22Rv1 (cell line): ENCODE measurements around the gene ASAP2.

Experiments
- H3K27ac ChIP-seq: fragments of 450-650 bp; 2 replicates; pipeline ENCODE4 v1.5.1; 2017
- ZFX ChIP-seq: fragments of 450-650 bp; IDR thresholded peaks from 2 replicates; pipeline ENCODE4 v1.6.1; 2017; ENCODE audit warnings: antibody characterized with exemption, borderline replicate concordance
- TF ChIP-seq, protein P1 (sequence below): fragments of 450-650 bp; IDR thresholded peaks from 2 replicates; pipeline ENCODE4 v1.5.1; 2017; ENCODE audit warnings: mild to moderate bottlenecking

The ASAP2 gene

DNA sequence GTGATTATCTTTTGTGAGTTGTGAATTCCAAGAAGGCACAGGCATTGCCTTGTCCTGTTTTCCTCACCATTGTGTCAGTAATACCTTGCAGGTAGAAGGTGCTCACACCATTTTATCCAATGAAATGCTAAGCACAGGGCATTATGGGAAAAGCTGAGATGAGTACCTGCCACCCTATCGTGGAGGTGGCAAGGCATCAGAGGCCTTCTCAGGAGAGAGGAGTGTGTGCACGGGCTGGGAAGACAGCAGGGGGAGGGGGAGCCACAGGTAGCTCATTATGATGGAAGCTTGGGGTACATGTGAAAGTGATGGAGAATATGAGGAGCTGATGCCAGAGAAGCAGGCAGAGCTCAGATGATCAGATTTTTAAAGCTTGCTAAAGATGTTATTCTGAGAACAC is 69.5 kb downstream of the ASAP2 start:
- no peak overlapping the region for H3K27ac ChIP-seq
- TF ChIP-seq, protein P1, sequence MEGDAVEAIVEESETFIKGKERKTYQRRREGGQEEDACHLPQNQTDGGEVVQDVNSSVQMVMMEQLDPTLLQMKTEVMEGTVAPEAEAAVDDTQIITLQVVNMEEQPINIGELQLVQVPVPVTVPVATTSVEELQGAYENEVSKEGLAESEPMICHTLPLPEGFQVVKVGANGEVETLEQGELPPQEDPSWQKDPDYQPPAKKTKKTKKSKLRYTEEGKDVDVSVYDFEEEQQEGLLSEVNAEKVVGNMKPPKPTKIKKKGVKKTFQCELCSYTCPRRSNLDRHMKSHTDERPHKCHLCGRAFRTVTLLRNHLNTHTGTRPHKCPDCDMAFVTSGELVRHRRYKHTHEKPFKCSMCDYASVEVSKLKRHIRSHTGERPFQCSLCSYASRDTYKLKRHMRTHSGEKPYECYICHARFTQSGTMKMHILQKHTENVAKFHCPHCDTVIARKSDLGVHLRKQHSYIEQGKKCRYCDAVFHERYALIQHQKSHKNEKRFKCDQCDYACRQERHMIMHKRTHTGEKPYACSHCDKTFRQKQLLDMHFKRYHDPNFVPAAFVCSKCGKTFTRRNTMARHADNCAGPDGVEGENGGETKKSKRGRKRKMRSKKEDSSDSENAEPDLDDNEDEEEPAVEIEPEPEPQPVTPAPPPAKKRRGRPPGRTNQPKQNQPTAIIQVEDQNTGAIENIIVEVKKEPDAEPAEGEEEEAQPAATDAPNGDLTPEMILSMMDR, result no peak
- no peak for TF ChIP-seq ZFX

DNA sequence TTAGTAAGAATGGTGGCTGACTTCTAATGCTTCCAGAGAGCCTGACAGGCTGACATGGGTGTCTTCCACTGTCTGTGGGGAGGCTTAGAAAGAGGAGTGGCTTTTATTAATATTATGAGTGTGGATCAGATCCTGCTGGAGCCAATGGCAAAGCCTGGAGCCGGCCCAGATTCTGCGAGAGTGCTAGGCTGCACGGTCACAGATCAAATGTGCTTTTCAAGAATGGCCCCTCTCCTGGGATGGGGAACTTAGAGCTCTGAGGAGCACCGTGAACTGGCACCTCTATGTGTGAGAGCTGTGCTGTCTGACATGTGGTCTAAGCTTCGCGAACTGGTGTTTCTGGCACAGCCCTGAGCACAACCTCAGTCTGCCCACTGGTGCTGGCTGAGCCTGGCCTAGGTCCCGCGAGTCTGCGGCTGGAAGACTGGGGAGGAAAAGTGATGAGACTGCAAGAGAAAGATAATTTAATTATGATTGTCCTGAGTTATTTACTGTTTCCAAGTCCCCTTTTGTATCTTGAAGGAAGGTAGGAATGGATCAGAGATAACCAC is 70.4 kb downstream of the ASAP2 start:
- no peak overlapping the region for H3K27ac ChIP-seq
- TF ChIP-seq, protein P1, result no peak
- TF ChIP-seq ZFX, result no peak

DNA sequence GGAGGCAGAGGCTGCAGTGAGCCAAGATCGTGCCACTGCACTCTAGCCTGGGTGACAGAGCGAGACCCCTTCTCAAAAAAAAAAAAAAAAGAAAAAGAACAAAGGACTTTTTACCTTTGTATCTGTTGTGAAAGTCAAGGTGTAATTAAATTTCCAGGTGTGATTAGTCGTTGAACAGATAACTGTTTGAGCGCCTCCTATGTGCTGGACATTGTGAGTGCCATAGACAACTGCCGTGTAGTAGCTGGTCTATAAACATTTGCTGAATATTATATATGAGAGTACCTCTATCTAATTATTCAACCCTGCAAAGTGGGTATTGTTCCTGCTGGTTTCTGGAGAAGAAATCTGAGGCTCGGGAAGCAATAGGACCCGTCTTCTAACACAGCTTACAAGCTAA is 71.8 kb downstream of the ASAP2 start:
- no peak overlapping the region for H3K27ac ChIP-seq
- TF ChIP-seq, protein P1, result peak; percentile 10; the same call in 1 of the 2 replicates
- no peak for TF ChIP-seq ZFX

DNA sequence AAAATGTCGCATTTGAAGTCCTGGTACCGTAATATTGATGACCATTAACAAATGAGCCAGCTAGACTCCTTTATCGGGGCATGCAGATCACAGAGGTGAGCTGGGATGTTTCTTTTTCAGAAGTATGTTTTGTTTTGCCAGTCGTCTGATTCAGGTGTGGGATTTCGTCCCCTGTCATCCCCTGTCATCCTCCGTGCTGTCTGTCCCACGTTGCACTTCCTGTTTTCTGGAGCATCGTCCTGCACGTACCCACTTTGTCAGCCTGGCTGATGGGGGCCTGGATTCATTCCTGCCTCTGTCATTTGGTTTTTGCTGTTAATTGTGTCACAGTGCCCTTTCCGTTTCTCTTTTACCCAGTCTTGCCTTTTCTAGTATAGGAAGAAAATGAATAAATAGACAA is 72.8 kb downstream of the ASAP2 start:
- TF ChIP-seq, protein P1, result no peak
- TF ChIP-seq ZFX, result no peak
- H3K27ac ChIP-seq, result no peak overlapping the region

DNA sequence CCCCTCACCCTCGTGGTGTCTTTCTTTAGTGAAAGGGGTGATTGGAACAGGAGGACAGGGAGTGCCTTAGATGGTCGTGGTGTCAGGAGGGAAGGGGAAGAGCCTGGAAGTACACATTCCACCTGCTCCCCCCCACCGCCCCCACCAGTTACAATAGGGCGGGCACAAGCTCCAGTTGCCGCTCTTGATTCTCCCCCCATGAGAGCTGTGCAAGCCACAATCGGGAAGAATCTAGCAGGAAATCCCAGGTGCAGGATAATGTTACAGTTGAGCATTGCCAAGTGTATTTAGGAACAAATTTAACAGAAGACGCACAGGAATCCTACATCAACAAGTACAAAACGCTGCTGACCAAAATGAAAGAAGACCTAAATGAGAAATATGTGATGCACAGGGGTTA is 73.6 kb downstream of the ASAP2 start:
- TF ChIP-seq ZFX, result no peak
- TF ChIP-seq, protein P1, result no peak
- no peak overlapping the region for H3K27ac ChIP-seq

DNA sequence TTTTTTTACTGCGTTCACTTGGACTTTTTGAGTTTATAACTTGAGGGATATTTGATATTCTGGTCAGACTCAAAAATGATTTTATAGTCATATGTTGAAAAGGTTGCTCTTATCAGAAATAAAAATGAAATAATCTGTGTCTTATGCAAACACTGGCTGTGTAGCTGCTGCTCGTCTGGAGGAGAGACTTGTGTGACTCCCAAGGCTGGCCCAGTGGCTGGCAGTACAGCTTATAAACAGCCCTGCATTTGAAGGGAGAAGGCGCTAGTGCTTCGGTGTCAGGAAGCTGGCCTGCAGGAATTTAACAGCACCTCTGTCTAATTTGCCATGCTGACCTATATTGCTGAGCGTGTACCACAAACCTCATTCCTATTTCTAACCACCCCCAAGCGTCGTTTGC is 74.5 kb downstream of the ASAP2 start:
- H3K27ac ChIP-seq, result no peak overlapping the region
- TF ChIP-seq, protein P1, result no peak
- no peak for TF ChIP-seq ZFX

DNA sequence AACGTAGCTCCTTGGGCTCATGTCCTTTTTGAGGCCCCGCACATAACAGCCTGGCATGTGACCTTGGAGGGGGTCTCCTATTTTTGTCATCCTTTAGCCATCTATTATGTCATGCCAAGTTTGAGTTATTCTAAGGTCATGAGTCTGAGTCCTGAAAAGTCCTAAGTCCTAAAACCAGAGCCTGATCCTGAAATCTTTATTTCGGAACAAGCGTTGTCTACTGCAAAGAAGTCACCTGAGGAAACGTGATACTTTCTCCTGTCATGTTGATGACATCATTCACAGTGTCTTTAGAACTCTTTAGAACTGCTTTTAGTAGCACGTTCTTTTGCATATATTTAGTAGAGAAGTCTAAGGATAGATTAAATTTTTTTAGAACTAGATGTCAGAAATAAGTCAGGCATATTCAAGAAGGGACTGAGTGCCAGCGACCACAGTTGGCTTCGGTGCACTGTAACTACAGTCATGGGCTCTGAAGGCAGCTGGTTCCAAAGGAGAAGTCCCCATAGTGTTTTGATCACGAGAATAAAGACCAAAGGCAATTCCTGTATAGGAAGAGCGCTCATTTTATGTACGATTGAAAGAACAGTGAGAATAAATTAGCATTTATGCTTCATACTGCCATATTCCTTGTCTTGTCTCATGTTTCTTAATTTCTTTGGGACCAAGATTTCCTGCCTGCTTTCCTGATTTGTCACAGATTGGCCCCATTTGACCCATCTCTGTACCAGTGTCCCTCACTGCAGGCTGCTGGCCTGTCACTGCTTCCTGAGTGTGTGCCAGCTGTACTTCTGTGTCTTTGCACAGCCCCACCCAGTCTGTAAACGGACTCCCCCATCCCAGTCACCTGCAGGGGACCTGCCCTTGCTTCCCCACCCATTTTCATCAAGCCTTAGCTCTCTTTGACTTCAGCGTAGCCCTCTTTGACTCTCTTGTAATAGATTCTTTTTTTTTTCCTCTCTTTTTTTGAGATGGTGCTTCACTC is 75.8 kb downstream of the ASAP2 start:
- TF ChIP-seq ZFX, result no peak
- TF ChIP-seq, protein P1, result no peak

More for the DNA sequence above, 75.8 kb downstream of the ASAP2 start:
- H3K27ac ChIP-seq, result no peak overlapping the region
